ENCODE data around the gene AMT.

Gene AMT

GRCh38 chr3:49387721-49388120 is 34.6 kb downstream of the AMT start:
- no peak for DNase-seq

GRCh38 chr3:49386056-49386756 is 36.1 kb downstream of the AMT start:
- no peak for DNase-seq

GRCh38 chr3:49385617-49386016 is 36.7 kb downstream of the AMT start:
- DNase-seq, result no peak

- no peak for DNase-seq
These were observed 38.9 kb downstream of the AMT start for GRCh38 chr3:49383387-49383786.

- no peak for DNase-seq
These were observed 43.9 kb downstream of the AMT start for GRCh38 chr3:49378249-49378895.

GRCh38 chr3:49377483-49377882 is 44.8 kb downstream of the AMT start:
- DNase-seq, result peak; percentile 47

GRCh38 chr3:49371946-49372345 is 50.3 kb downstream of the AMT start:
- DNase-seq, result no peak

GRCh38 chr3:49370585-49371290 is 51.5 kb downstream of the AMT start:
- DNase-seq, result no peak
